ENCODE data around the gene LCLAT1. TPM values are rescaled to one million over a fixed set of nuclear protein-coding genes. Genes with fewer than 3 reads are reported as not detected.

LCLAT1 gene
- polyA plus RNA-seq, 1 of the 3 experiments (the other 2 are of a cell fraction): 6.9 TPM

- TF ChIP-seq REST (IDR thresholded peaks at IDR 0.05; ENCODE audit: low read depth, low read length) (no peak), POLR2AphosphoS5 (IDR thresholded peaks at IDR 0.05; ENCODE audit: low read depth, low read length) (no peak), EP300 (IDR thresholded peaks at IDR 0.05; ENCODE audit: borderline replicate concordance in 1 of 2, low read depth in 1 of 2, low read length in 1 of 2) (peak in 1 of 2 experiments; percentile 41; a peak in 1 of 4 replicates), NFIC (IDR thresholded peaks at IDR 0.05; ENCODE audit: borderline replicate concordance) (peak; percentile 53; the same call in 1 of the 2 replicates), TEAD4 (IDR thresholded peaks at IDR 0.05; ENCODE audit: borderline replicate concordance, insufficient read depth) (no peak), USF1 (IDR thresholded peaks at IDR 0.05; ENCODE audit: borderline replicate concordance, low read depth) (no peak), RFX5 (IDR thresholded peaks at IDR 0.05; ENCODE audit: low read length) (no peak), USF2 (IDR thresholded peaks at IDR 0.05; ENCODE audit: borderline replicate concordance, low read depth, low read length) (no peak), MXI1 (IDR thresholded peaks at IDR 0.05; ENCODE audit: low read depth, low read length) (peak; percentile 64), MEF2A (IDR thresholded peaks at IDR 0.05; ENCODE audit: borderline replicate concordance, low read depth) (no peak), RXRA (IDR thresholded peaks at IDR 0.05; ENCODE audit: borderline replicate concordance, low read depth) (no peak), EZH2phosphoT487 (IDR thresholded peaks at IDR 0.05; ENCODE audit: borderline replicate concordance, low read depth) (no peak), PBX3 (IDR thresholded peaks at IDR 0.05) (peak; percentile 31; the same call in 1 of the 2 replicates)
These were observed 67.2 kb downstream of the LCLAT1 start (continued) for GRCh38 chr2:30514134-30514847.
